ENCODE results near the gene DOCK3.

DOCK3 gene

DNA sequence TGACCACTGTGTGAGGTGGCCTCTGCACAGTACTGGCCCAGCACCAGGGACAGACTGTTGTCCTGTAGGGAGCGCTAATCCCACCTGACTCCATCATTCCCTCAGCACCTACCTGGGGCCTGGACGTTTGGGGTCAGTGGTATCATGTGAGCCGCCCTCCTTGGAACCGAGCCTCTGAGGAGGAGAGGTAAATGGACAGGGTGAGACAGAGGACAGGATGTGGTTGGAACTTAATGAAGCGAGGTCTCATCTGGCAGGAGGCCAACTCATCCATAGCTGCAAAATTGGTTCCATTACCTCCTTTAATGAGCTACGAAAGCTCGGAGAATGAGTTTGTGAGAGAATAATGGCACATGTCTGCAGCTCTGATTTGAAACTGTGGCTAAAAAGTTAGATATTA, 43.9 kb upstream of the DOCK3 start:
- TF ChIP-seq, protein P1, sequence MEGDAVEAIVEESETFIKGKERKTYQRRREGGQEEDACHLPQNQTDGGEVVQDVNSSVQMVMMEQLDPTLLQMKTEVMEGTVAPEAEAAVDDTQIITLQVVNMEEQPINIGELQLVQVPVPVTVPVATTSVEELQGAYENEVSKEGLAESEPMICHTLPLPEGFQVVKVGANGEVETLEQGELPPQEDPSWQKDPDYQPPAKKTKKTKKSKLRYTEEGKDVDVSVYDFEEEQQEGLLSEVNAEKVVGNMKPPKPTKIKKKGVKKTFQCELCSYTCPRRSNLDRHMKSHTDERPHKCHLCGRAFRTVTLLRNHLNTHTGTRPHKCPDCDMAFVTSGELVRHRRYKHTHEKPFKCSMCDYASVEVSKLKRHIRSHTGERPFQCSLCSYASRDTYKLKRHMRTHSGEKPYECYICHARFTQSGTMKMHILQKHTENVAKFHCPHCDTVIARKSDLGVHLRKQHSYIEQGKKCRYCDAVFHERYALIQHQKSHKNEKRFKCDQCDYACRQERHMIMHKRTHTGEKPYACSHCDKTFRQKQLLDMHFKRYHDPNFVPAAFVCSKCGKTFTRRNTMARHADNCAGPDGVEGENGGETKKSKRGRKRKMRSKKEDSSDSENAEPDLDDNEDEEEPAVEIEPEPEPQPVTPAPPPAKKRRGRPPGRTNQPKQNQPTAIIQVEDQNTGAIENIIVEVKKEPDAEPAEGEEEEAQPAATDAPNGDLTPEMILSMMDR (IDR thresholded peaks at IDR 0.05; ENCODE audit: low read depth, low read length), result no peak
- no peak overlapping the region for H3K4me3 ChIP-seq (ENCODE audit: low read depth, low read length)

- TF ChIP-seq, protein P1 (IDR thresholded peaks at IDR 0.05; ENCODE audit: low read depth, low read length), result no peak
- H3K4me3 ChIP-seq (ENCODE audit: low read depth, low read length), result no peak overlapping the region
Measured at GRCh38 chr3:50632450-50632849, 42.3 kb upstream of the DOCK3 start.

DNA sequence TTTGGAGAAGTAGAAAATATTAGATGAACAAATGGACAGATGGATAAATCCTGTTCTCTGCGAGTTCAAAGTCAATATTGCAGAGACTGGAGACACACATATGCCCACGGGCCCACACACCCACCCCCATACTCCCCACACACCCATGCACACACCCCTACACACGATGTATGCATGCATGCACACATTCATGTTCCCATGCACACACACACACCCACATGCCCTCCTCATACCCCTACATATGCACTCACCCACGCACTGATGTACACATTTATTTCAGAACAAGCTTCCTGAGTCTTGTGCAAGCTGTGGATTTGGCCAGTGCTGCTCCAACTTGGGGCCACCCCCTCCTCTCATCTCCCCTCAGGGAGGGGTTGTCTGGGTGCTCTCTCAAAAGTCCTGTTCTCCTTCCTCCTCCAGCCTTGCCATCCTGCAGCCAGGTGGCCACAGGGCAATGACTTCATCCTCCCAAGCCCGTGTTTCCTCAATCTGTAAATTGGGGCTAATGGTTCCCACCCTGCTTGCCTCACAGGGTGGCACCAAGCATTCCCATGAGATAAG, 41.4 kb upstream of the DOCK3 start:
- H3K4me3 ChIP-seq (ENCODE audit: low read depth, low read length), result no peak overlapping the region
- TF ChIP-seq, protein P1 (IDR thresholded peaks at IDR 0.05; ENCODE audit: low read depth, low read length), result no peak

DNA sequence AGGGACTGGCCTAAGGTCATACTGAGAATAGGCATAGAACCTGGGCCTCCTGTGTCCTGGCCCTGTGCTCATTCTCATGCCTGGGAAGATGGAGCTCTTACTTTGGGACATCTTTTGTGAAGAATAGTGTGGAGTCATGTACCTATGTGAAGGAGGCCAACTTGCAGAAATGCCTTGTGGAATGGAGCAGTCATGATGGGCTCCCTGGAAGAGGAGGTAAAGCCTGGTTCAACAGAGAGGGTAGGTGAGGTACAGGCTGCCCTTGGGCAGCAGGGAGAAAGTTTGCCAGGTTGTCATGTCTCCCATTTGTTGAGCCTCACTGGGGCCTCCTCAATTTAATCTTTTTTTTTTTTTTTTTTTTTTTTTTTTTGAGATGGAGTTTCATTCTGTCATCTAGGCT, 39.7 kb upstream of the DOCK3 start:
- TF ChIP-seq, protein P1 (IDR thresholded peaks at IDR 0.05; ENCODE audit: low read depth, low read length), result no peak
- no peak overlapping the region for H3K4me3 ChIP-seq (ENCODE audit: low read depth, low read length)

DNA sequence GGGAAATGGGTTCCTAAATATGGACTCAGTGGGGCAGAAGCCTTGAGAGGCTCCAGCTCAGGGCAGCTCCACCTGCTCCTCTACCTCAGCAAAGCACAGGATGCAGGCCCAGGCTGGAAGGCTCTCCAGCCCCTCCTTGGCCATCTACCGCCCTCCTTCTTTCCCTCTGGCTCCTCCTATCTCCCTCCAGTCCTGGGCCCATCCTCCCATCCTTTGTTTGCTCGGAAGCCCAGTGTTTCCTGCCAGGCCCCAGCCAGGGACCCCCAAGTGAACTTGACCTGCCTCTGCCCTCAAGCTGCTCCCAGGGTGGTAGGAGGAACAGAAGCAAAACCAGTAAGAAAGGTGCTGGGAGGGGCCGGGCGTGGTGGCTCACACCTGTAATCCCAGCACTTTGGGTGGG, 37.7 kb upstream of the DOCK3 start:
- TF ChIP-seq, protein P1 (IDR thresholded peaks at IDR 0.05; ENCODE audit: low read depth, low read length), result no peak
- H3K4me3 ChIP-seq (ENCODE audit: low read depth, low read length), result no peak overlapping the region

- no peak overlapping the region for H3K4me3 ChIP-seq (ENCODE audit: low read depth, low read length)
- TF ChIP-seq, protein P1 (IDR thresholded peaks at IDR 0.05; ENCODE audit: low read depth, low read length), result no peak
Measured at GRCh38 chr3:50637945-50638344, 36.8 kb upstream of the DOCK3 start.

DNA sequence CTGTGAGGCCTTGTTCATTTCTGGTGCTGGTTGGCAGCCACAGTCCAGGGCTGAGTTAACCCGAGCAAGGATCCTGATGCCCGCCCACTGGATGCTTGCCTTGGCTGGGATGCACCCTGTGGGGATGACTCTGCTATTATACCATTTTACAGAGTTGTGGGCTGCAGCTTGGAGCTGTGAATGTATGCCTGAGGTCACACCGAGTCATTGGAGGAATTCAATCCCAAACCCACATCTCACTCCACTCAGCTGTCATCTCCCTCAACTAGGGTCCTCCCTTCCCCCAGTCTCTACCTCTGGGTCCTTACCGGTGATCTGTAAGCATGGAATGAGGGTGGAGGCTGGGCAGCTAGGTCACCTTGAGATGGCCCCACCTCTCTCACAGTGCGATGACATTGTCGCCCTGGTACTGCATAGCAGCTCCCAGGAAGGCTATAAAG, 35.7 kb upstream of the DOCK3 start:
- TF ChIP-seq, protein P1 (IDR thresholded peaks at IDR 0.05; ENCODE audit: low read depth, low read length), result no peak
- H3K4me3 ChIP-seq (ENCODE audit: low read depth, low read length), result no peak overlapping the region
